ENCODE measurements around the gene EPB41L2.

Gene EPB41L2

DNA sequence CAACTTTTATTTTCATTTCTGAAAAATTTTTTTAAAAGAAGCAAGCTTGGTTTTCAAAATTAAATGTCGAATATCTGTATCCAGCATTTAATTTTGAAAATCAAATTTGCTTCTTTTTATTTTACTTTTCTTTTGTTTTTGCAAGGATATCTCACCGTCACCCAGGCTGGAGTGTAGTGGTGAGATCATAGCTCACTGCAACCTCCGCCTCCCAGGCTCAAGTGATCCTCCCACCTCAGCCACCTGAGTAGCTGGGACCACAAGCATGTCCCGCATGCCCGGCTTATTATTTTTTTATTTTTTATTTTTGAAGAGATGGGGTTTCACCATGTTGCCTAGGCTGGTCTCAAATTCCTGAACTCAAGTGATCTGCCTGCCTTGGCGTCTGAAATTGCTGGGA lies 17.0 kb upstream of the EPB41L2 start:
- ChIA-PET POLR2A (no interaction called here), CTCF (no interaction called here)
- TF ChIP-seq, protein P1, sequence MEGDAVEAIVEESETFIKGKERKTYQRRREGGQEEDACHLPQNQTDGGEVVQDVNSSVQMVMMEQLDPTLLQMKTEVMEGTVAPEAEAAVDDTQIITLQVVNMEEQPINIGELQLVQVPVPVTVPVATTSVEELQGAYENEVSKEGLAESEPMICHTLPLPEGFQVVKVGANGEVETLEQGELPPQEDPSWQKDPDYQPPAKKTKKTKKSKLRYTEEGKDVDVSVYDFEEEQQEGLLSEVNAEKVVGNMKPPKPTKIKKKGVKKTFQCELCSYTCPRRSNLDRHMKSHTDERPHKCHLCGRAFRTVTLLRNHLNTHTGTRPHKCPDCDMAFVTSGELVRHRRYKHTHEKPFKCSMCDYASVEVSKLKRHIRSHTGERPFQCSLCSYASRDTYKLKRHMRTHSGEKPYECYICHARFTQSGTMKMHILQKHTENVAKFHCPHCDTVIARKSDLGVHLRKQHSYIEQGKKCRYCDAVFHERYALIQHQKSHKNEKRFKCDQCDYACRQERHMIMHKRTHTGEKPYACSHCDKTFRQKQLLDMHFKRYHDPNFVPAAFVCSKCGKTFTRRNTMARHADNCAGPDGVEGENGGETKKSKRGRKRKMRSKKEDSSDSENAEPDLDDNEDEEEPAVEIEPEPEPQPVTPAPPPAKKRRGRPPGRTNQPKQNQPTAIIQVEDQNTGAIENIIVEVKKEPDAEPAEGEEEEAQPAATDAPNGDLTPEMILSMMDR (IDR thresholded peaks at IDR 0.05; ENCODE audit: insufficient read depth, low read length, missing control alignments): no peak
- H3K4me3 ChIP-seq (ENCODE audit: low read depth, low read length): no peak overlapping the region
- DNase-seq (ENCODE audit: low read depth, low spot score): no peak

DNA sequence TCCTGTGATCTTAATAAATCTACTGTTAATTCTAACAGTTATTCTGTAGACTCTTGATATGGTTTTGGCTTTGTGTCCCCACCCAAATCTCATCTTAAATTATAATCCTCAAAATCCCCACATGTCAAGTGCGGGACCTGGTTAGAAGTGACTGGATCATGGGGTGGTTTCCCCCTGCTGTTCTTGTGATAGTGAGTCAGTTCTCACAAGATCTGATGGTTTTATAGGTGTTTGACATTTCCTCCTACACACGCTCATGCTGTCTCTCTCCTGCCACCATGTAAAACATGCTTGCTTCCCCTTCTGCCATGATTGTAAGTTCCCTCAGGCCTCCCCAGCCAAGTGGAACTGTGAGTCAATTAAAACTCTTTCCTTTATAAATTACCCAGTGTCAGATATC lies 10.5 kb upstream of the EPB41L2 start:
- TF ChIP-seq, protein P1 (IDR thresholded peaks at IDR 0.05; ENCODE audit: insufficient read depth, low read length, missing control alignments): no peak
- CTCF ChIA-PET: no interaction called here

DNA sequence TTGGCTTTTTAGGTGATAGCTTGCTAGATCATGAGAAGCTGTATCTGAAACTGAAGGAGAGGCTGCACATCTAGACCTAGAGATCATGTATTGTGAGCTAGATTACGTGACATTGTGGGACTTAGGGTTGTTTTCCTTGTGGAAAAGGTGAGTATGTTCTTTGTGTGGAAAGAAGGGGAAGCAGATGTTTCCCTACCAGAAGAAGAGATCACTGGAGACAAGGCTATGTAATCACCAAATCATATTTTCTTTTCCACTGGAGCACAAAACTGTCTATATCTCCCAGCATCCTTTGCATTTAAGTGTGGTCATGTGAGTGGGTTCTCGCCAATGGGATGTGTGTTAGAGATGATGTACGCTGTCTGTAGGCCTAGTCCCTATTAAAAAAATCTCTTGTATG lies 7.0 kb upstream of the EPB41L2 start:
- TF ChIP-seq, protein P1 (IDR thresholded peaks at IDR 0.05; ENCODE audit: insufficient read depth, low read length, missing control alignments): no peak
- H3K4me3 ChIP-seq (ENCODE audit: low read depth, low read length): no peak overlapping the region
- no peak for DNase-seq (ENCODE audit: low read depth, low spot score)
- CTCF ChIA-PET: no interaction called here
- POLR2A ChIA-PET: no interaction called here

More for the DNA sequence above, 10.5 kb upstream of the EPB41L2 start:
- H3K4me3 ChIP-seq (ENCODE audit: low read depth, low read length): no peak overlapping the region
- no peak for DNase-seq (ENCODE audit: low read depth, low spot score)
- POLR2A ChIA-PET: no interaction called here

DNA sequence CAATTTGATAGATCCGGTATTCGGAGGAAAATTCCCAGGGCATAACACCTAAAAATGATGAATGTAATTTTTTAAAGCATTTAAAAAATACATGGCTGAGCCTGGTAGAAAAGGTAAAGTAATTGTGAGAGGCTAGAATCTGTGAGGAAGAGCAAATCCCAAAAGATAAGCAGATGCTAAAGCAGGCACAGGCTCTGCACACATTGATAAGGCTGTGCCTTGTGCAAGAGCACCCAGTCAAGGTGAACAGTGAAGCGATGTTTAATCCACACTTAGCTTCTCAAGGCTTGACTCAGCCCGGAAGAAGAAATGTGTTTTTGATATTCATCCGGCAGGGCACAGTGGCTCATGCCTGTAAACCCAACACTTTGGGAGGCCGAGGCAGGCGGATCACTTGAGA lies 5.1 kb upstream of the EPB41L2 start:
- DNase-seq (ENCODE audit: low read depth, low spot score): no peak
- POLR2A ChIA-PET: no interaction called here
- no peak overlapping the region for H3K4me3 ChIP-seq (ENCODE audit: low read depth, low read length)
- TF ChIP-seq, protein P1 (IDR thresholded peaks at IDR 0.05; ENCODE audit: insufficient read depth, low read length, missing control alignments): no peak
- CTCF ChIA-PET: interaction anchor here (0.9 kb wide), 1 partner anchor 183 kb away, joined by 5 read pairs; no protein-coding TSS in a partner anchor

DNA sequence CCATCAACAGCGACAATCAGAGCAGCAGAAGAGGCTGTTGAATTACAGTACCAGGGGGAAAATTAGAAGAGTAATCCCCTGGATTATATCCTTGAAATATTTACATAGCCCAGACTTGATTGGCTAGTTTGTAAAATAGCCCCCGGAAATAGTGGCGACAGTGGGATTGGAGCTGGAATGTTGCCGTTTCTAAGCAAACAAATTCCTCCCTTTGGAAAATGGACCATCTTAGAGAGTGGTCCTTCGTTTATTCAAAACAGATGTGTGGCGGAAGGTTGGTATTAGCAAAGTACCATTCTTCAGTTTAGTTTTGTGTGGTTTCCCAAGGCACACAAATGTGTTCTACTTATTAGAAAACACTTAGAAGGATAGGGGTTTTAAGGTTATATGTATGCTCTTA lies 4.5 kb upstream of the EPB41L2 start:
- CTCF ChIA-PET: no interaction called here
- H3K4me3 ChIP-seq (ENCODE audit: low read depth, low read length): no peak overlapping the region
- POLR2A ChIA-PET: no interaction called here
- no peak for DNase-seq (ENCODE audit: low read depth, low spot score)
- TF ChIP-seq, protein P1 (IDR thresholded peaks at IDR 0.05; ENCODE audit: insufficient read depth, low read length, missing control alignments): no peak

DNA sequence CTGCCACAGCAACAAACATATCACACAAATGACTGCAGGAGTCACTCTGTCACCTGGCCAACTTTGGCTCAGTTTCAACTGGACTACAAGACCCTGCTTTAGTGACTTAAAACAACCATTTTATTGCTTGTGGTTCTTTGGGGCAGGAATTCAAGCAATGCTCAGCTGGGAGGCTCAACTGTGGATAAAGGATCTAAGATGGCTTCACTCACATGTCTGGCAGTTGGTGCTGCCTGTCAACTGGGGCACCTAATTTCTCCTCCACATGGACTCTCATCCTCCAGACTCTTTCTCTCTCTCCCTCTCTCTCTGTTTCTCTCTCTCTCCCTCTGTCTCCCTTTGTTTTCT lies 2.8 kb upstream of the EPB41L2 start:
- POLR2A ChIA-PET: no interaction called here
- TF ChIP-seq, protein P1 (IDR thresholded peaks at IDR 0.05; ENCODE audit: insufficient read depth, low read length, missing control alignments): no peak
- CTCF ChIA-PET: interaction anchor here (1.7 kb wide), 1 partner anchor 51 kb away, joined by 3 read pairs; no protein-coding TSS in a partner anchor
- DNase-seq (ENCODE audit: low read depth, low spot score): no peak
- H3K4me3 ChIP-seq (ENCODE audit: low read depth, low read length): no peak overlapping the region
